Choroid plexus epithelial cell (primary cell): ENCODE data around the gene POC5.
A peak's percentile ranks its signal among the peaks of the same experiment; 100 is the strongest.
"Not testable (repeated sequence)": the region's sequence is repeated elsewhere in the genome, so short reads cannot be mapped to it uniquely, and the experiment has no call there.

ENCODE experiments used
- DNase-seq: peaks from one replicate; pipeline ENCODE4 v3.0.0-alpha.2; 2010; ENCODE audit warnings: low read depth
- H3K4me3 ChIP-seq: 2 replicates; pipeline ENCODE4 v1.5.1; 2011; ENCODE audit warnings: low read depth, mild to moderate bottlenecking, control low read depth, low read length, moderate library complexity
- CTCF ChIP-seq: conservative IDR thresholded peaks from 2 replicates; pipeline ENCODE4 v1.5.1; 2011; ENCODE audit warnings: low read depth, mild to moderate bottlenecking, control low read depth, inconsistent platforms, low read length, moderate library complexity

Gene POC5

GRCh38 chr5:75734913-75735789 is 17.9 kb upstream of the POC5 start:
- no peak overlapping the region for H3K4me3 ChIP-seq
- DNase-seq, result peak; percentile 58
- peak; percentile 69 for TF ChIP-seq CTCF

- TF ChIP-seq CTCF, result no peak
- no peak for DNase-seq
- H3K4me3 ChIP-seq, result no peak overlapping the region
These were observed 16.5 kb upstream of the POC5 start for GRCh38 chr5:75733767-75734166.

- H3K4me3 ChIP-seq, DNase-seq: not testable (repeated sequence)
These were observed 14.3 kb upstream of the POC5 start for GRCh38 chr5:75731515-75731914.

- TF ChIP-seq CTCF, result no peak
- no peak for DNase-seq
- H3K4me3 ChIP-seq, result no peak overlapping the region
These were observed 12.1 kb upstream of the POC5 start for GRCh38 chr5:75729321-75729720.

- no peak overlapping the region for H3K4me3 ChIP-seq
- no peak for TF ChIP-seq CTCF
- no peak for DNase-seq
These were observed 10.7 kb upstream of the POC5 start for GRCh38 chr5:75727931-75728330.

- not testable (repeated sequence) for H3K4me3 ChIP-seq, DNase-seq
These were observed 9.0 kb upstream of the POC5 start for GRCh38 chr5:75726224-75726623.

- no peak for DNase-seq
- no peak for TF ChIP-seq CTCF
- no peak overlapping the region for H3K4me3 ChIP-seq
These were observed 6.1 kb upstream of the POC5 start for GRCh38 chr5:75723378-75723777.

- DNase-seq, result no peak
- H3K4me3 ChIP-seq, result no peak overlapping the region
- TF ChIP-seq CTCF, result no peak
These were observed 4.3 kb upstream of the POC5 start for GRCh38 chr5:75721573-75721972.
